Activated naive CD4-positive, alpha-beta T cell treated with anti-CD3 and anti-CD28 coated beads, Interleukin-2, amount 50 U/mL, for 24 hours (primary cell): ENCODE results near the gene OR8G5.
"Not testable (repeated sequence)": the region's sequence is repeated elsewhere in the genome, so short reads cannot be mapped to it uniquely, and the experiment has no call there.

ENCODE experiments used
- H3K27ac Mint-ChIP-seq: one replicate; pipeline ENCODE4 v1.8.0; 2021; ENCODE audit warnings: mild to moderate bottlenecking, mixed read lengths
- H3K27me3 Mint-ChIP-seq: one replicate; pipeline ENCODE4 v1.8.0; 2021; ENCODE audit warnings: mixed read lengths
- H3K36me3 Mint-ChIP-seq: one replicate; pipeline ENCODE4 v1.8.0; 2021; ENCODE audit warnings: mixed read lengths
- H3K4me1 Mint-ChIP-seq: one replicate; pipeline ENCODE4 v1.8.0; 2021; ENCODE audit warnings: mixed read lengths
- H3K4me3 Mint-ChIP-seq: one replicate; pipeline ENCODE4 v1.8.0; 2021; ENCODE audit warnings: mild to moderate bottlenecking, mixed read lengths
- H3K9me3 Mint-ChIP-seq: one replicate; pipeline ENCODE4 v1.8.0; 2021; ENCODE audit warnings: mixed read lengths

Gene OR8G5

GRCh38 chr11:124256076-124256475 is at the start of gene OR8G5:
Gene OR8G5, plus strand, starts transcription at chr11:124256376. Its CDS starts 8,556 bp downstream, at chr11:124264932.
- H3K27me3 Mint-ChIP-seq, result peaks cover 6% of the 10 kb centered on the region
- no peaks in the 10 kb centered on the region for H3K4me1 Mint-ChIP-seq
- no peaks in the 10 kb centered on the region for H3K9me3 Mint-ChIP-seq
- H3K36me3 Mint-ChIP-seq, result no peaks in the 10 kb centered on the region
- no peak within 1 kb of the TSS for H3K27ac Mint-ChIP-seq
- H3K4me3 Mint-ChIP-seq, result no peak within 1 kb of the TSS

- H3K4me3 Mint-ChIP-seq, result no peak overlapping the region
- peaks cover 4% of the 10 kb centered on the region for H3K27me3 Mint-ChIP-seq
- H3K36me3 Mint-ChIP-seq, result no peaks in the 10 kb centered on the region
- H3K27ac Mint-ChIP-seq, result no peak overlapping the region
- no peaks in the 10 kb centered on the region for H3K4me1 Mint-ChIP-seq
- no peaks in the 10 kb centered on the region for H3K9me3 Mint-ChIP-seq
Observed at GRCh38 chr11:124207102-124207792, 48.9 kb upstream of the OR8G5 start.

- Mint-ChIP-seq H3K4me1 (no peaks in the 10 kb centered on the region), H3K9me3 (no peaks in the 10 kb centered on the region), H3K4me3 (no peak overlapping the region), H3K36me3 (no peaks in the 10 kb centered on the region), H3K27me3 (peaks cover 5% of the 10 kb centered on the region), H3K27ac (no peak overlapping the region)
Observed at GRCh38 chr11:124209824-124210357, 46.3 kb upstream of the OR8G5 start.

GRCh38 chr11:124210421-124210820 is 45.8 kb upstream of the OR8G5 start:
- H3K9me3 Mint-ChIP-seq, result no peaks in the 10 kb centered on the region
- no peaks in the 10 kb centered on the region for H3K36me3 Mint-ChIP-seq
- no peak overlapping the region for H3K27ac Mint-ChIP-seq
- H3K4me1 Mint-ChIP-seq, result no peaks in the 10 kb centered on the region
- H3K4me3 Mint-ChIP-seq, result no peak overlapping the region
- peaks cover 5% of the 10 kb centered on the region for H3K27me3 Mint-ChIP-seq

GRCh38 chr11:124211321-124211720 is 44.9 kb upstream of the OR8G5 start:
- no peaks in the 10 kb centered on the region for H3K9me3 Mint-ChIP-seq
- no peaks in the 10 kb centered on the region for H3K4me1 Mint-ChIP-seq
- H3K4me3 Mint-ChIP-seq, result no peak overlapping the region
- no peaks in the 10 kb centered on the region for H3K36me3 Mint-ChIP-seq
- H3K27ac Mint-ChIP-seq, result no peak overlapping the region
- peaks cover 5% of the 10 kb centered on the region for H3K27me3 Mint-ChIP-seq

GRCh38 chr11:124214027-124214426 is 42.1 kb upstream of the OR8G5 start:
- H3K27me3 Mint-ChIP-seq, result peaks cover 5% of the 10 kb centered on the region
- no peaks in the 10 kb centered on the region for H3K9me3 Mint-ChIP-seq
- H3K4me1 Mint-ChIP-seq, result no peaks in the 10 kb centered on the region
- H3K27ac Mint-ChIP-seq, result no peak overlapping the region
- H3K4me3 Mint-ChIP-seq, result no peak overlapping the region
- H3K36me3 Mint-ChIP-seq, result no peaks in the 10 kb centered on the region

- Mint-ChIP-seq H3K27me3 (peaks cover 1% of the 10 kb centered on the region), H3K27ac (no peak overlapping the region), H3K36me3 (no peaks in the 10 kb centered on the region), H3K4me1 (no peaks in the 10 kb centered on the region), H3K4me3 (no peak overlapping the region), H3K9me3 (no peaks in the 10 kb centered on the region)
Observed at GRCh38 chr11:124219126-124219525, 37.0 kb upstream of the OR8G5 start.

GRCh38 chr11:124222407-124222806 is 33.8 kb upstream of the OR8G5 start:
- H3K4me3 Mint-ChIP-seq, result no peak overlapping the region
- no peaks in the 10 kb centered on the region for H3K4me1 Mint-ChIP-seq
- peaks cover 8% of the 10 kb centered on the region for H3K27me3 Mint-ChIP-seq

GRCh38 chr11:124224618-124225423 is 31.4 kb upstream of the OR8G5 start:
- not testable (repeated sequence) for H3K27me3 Mint-ChIP-seq, H3K4me3 Mint-ChIP-seq, H3K4me1 Mint-ChIP-seq

More at GRCh38 chr11:124222407-124222806, 33.8 kb upstream of the OR8G5 start:
- no peak overlapping the region for H3K27ac Mint-ChIP-seq
- H3K36me3 Mint-ChIP-seq, result no peaks in the 10 kb centered on the region
- no peaks in the 10 kb centered on the region for H3K9me3 Mint-ChIP-seq

GRCh38 chr11:124225471-124225870 is 30.7 kb upstream of the OR8G5 start:
- no peak overlapping the region for H3K27ac Mint-ChIP-seq
- H3K9me3 Mint-ChIP-seq, result no peaks in the 10 kb centered on the region
- H3K27me3 Mint-ChIP-seq, result peaks cover 8% of the 10 kb centered on the region
- no peaks in the 10 kb centered on the region for H3K36me3 Mint-ChIP-seq
- H3K4me1 Mint-ChIP-seq, result no peaks in the 10 kb centered on the region
- no peak overlapping the region for H3K4me3 Mint-ChIP-seq

More at GRCh38 chr11:124224618-124225423, 31.4 kb upstream of the OR8G5 start:
- H3K36me3 Mint-ChIP-seq, H3K9me3 Mint-ChIP-seq, H3K27ac Mint-ChIP-seq: not testable (repeated sequence)

- no peaks in the 10 kb centered on the region for H3K4me1 Mint-ChIP-seq
- H3K4me3 Mint-ChIP-seq, result no peak overlapping the region
- H3K9me3 Mint-ChIP-seq, result no peaks in the 10 kb centered on the region
- no peaks in the 10 kb centered on the region for H3K27me3 Mint-ChIP-seq
- no peak overlapping the region for H3K27ac Mint-ChIP-seq
- H3K36me3 Mint-ChIP-seq, result no peaks in the 10 kb centered on the region
Observed at GRCh38 chr11:124233376-124233775, 22.8 kb upstream of the OR8G5 start.

GRCh38 chr11:124238512-124238911 is 17.7 kb upstream of the OR8G5 start:
- Mint-ChIP-seq H3K27ac (no peak overlapping the region), H3K9me3 (no peaks in the 10 kb centered on the region), H3K4me3 (no peak overlapping the region), H3K4me1 (no peaks in the 10 kb centered on the region), H3K36me3 (no peaks in the 10 kb centered on the region), H3K27me3 (no peaks in the 10 kb centered on the region)

GRCh38 chr11:124240621-124241397 is 15.4 kb upstream of the OR8G5 start, which contains the start of gene OR8G1:
Gene OR8G1, plus strand, starts transcription at chr11:124241095. Its CDS starts 8,581 bp downstream, at chr11:124249676.
- Mint-ChIP-seq H3K36me3 (no peaks in the 10 kb centered on the region), H3K27me3 (no peaks in the 10 kb centered on the region), H3K4me1 (no peaks in the 10 kb centered on the region)

GRCh38 chr11:124249869-124250268 is 6.3 kb upstream of the OR8G5 start:
- H3K4me3 Mint-ChIP-seq, H3K27ac Mint-ChIP-seq, H3K36me3 Mint-ChIP-seq, H3K9me3 Mint-ChIP-seq, H3K4me1 Mint-ChIP-seq, H3K27me3 Mint-ChIP-seq: not testable (repeated sequence)

More at GRCh38 chr11:124240621-124241397, 15.4 kb upstream of the OR8G5 start, which contains the start of gene OR8G1:
- Mint-ChIP-seq H3K27ac (no peak within 1 kb of the TSS), H3K4me3 (no peak within 1 kb of the TSS), H3K9me3 (no peaks in the 10 kb centered on the region)

GRCh38 chr11:124265041-124265440 is 8.9 kb downstream of the OR8G5 start:
- not testable (repeated sequence) for H3K4me3 Mint-ChIP-seq, H3K27me3 Mint-ChIP-seq, H3K36me3 Mint-ChIP-seq, H3K4me1 Mint-ChIP-seq, H3K27ac Mint-ChIP-seq, H3K9me3 Mint-ChIP-seq
